Panc1 (cell line): ENCODE data around the gene CDK4. TPM values are rescaled to one million over a fixed set of nuclear protein-coding genes. Genes with fewer than 3 reads are reported as not detected.
A peak's percentile ranks its signal among the peaks of the same experiment; 100 is the strongest.

Source experiments
- ATAC-seq: fragments of 200-7000 bp; cut with Tn5 transposase; 2 replicates; pipeline ENCODE4 v1.9.1; 2020; ENCODE audit warnings: mild to moderate bottlenecking, moderate library complexity
- BruUV-seq: library from RNA; stranded (reverse); fragments of 400-500 nt; replicated peaks from 2 replicates; lab custom pipeline; 2021; lab: Mats Ljungman, UMichigan
- CTCF ChIA-PET: fragments of 300-600 bp; sonication (Branson Sonifier 250); formaldehyde crosslinking; loops from one replicate; lab custom pipeline; 2022; ENCODE audit warnings: antibody characterized with exemption; lab: Charles Lee
- POLR2A ChIA-PET: fragments of 300-600 bp; sonication (Branson Sonifier 250); formaldehyde crosslinking; loops from one replicate; lab custom pipeline; 2022; ENCODE audit warnings: antibody characterized with exemption; lab: Charles Lee
- DNase-seq: peaks from one replicate; pipeline ENCODE4 v3.0.0-alpha.2; 2010; ENCODE audit warnings: low read depth, low spot score
- H3K27ac ChIP-seq: 2 replicates; pipeline ENCODE4 v1.5.1; 2011; ENCODE audit warnings: mild to moderate bottlenecking, low read length, inconsistent platforms
- H3K27me3 ChIP-seq: fragments of 200-500 bp; sonication (Bioruptor generic); 2 replicates; pipeline ENCODE4 v1.6.0; 2014; ENCODE audit warnings: low read length, inconsistent platforms; ENCODE audit not compliant: control insufficient read depth, insufficient read depth
- H3K36me3 ChIP-seq: fragments of 200-500 bp; sonication (Bioruptor generic); 2 replicates; pipeline ENCODE4 v1.5.1; 2014; ENCODE audit warnings: inconsistent platforms, mild to moderate bottlenecking, low read length, moderate library complexity; ENCODE audit not compliant: control insufficient read depth, insufficient read depth
- H3K4me1 ChIP-seq: 2 replicates; pipeline ENCODE4 v1.5.1; 2011; ENCODE audit warnings: inconsistent platforms, mild to moderate bottlenecking, low read length, moderate library complexity; ENCODE audit not compliant: control insufficient read depth, insufficient read depth
- H3K4me3 ChIP-seq, 2 experiments: 2 replicates each; pipeline ENCODE4 v1.5.1; 2011 to 2012; ENCODE audit warnings: low read depth in 2 of 2, low read length in 2 of 2, mild to moderate bottlenecking in 2 of 2, inconsistent platforms in 1 of 2, moderate library complexity in 1 of 2
- H3K9me3 ChIP-seq: fragments of 200-500 bp; sonication (Bioruptor generic); 2 replicates; pipeline ENCODE4 v1.5.1; 2014; ENCODE audit warnings: low read depth, mild to moderate bottlenecking, inconsistent platforms, low read length, moderate library complexity; ENCODE audit not compliant: control insufficient read depth, insufficient read depth
- CTCF ChIP-seq: fragments of 450-650 bp; IDR thresholded peaks from 2 replicates; pipeline ENCODE4 v1.5.1; 2017; ENCODE audit warnings: mild to moderate bottlenecking
- POLR2AphosphoS5 ChIP-seq: IDR thresholded peaks from 2 replicates; pipeline ENCODE4 v1.6.1; 2012; ENCODE audit warnings: mild to moderate bottlenecking, low read depth, low read length, moderate library complexity
- REST ChIP-seq, 2 experiments: IDR thresholded peaks; 2 replicates each; pipeline ENCODE4 v1.6.1; 2011 to 2012; ENCODE audit warnings: low read depth in 2 of 2, control low read depth in 1 of 2, low read length in 1 of 2, mild to moderate bottlenecking in 1 of 2, moderate library complexity in 1 of 2; ENCODE audit not compliant: insufficient read depth in 1 of 2
- SIN3A ChIP-seq: IDR thresholded peaks from 2 replicates; pipeline ENCODE4 v1.6.1; 2012; ENCODE audit warnings: low read depth, mild to moderate bottlenecking, low read length, moderate library complexity, borderline replicate concordance; ENCODE audit not compliant: insufficient read depth
- TCF7L2 ChIP-seq: IDR thresholded peaks from 2 replicates; pipeline ENCODE4 v1.6.1; 2011; ENCODE audit warnings: mild to moderate bottlenecking, low read depth, low read length, inconsistent platforms
- in situ Hi-C: cut with HindIII; loops from 2 replicates; pipeline ENCODE4 v1.10.0; 2016; ENCODE audit warnings: low sequenced_read_pairs, low pct_unique_long_range_greater_than_20kb
- intact Hi-C: fragments of 100-400 bp; cut with micrococcal nuclease; formaldehyde crosslinking; loops from one replicate; pipeline ENCODE4 v1.10.0; 2022; ENCODE audit not compliant: unreplicated experiment
- total RNA-seq: library from RNA; stranded (reverse); gene quantifications from one replicate; pipeline ENCODE4 v1.2.1, GENCODE V29; 2021; ENCODE audit not compliant: unreplicated experiment

Gene CDK4
- total RNA-seq, 1 experiment from 2014 or later, result 201 TPM

GRCh38 chr12:57735952-57736740, 16.0 kb downstream of the CDK4 start:
- in situ Hi-C loops (no loop called here), intact Hi-C loops (loop anchor here (5.0 kb wide), 1 partner anchor 154 kb away; no protein-coding TSS in a partner anchor)
- no TSS peak for BruUV-seq
- peaks cover 7% of the 10 kb centered on the region; the same call in 1 of the 2 replicates for H3K4me1 ChIP-seq
- H3K9me3 ChIP-seq, result no peaks in the 10 kb centered on the region
- H3K4me3 ChIP-seq, result peak overlapping the region; percentile 31 to 54
- ChIA-PET CTCF (interaction anchor here (0.6 to 1.6 kb wide), 7 partner anchors 9 to 277 kb away, joined by 3 to 12 read pairs (median 4); no protein-coding TSS in a partner anchor), POLR2A (interaction anchor here (0.8 kb wide), 1 partner anchor 9 kb away, joined by 4 read pairs; the partner anchor contains the start of gene TSPAN31)
- ATAC-seq (peak; percentile 82), DNase-seq (no peak)
- H3K27me3 ChIP-seq, result no peaks in the 10 kb centered on the region; the same call in 1 of the 2 replicates
- no peak for TF ChIP-seq TCF7L2
- peak; percentile 80 for TF ChIP-seq CTCF
- no peak for TF ChIP-seq REST (IDR thresholded peaks at IDR 0.05; ENCODE audit: insufficient read depth in 1 of 2, low read depth in 2 of 2, low read length in 1 of 2)
- no peak for TF ChIP-seq POLR2AphosphoS5
- no peaks in the 10 kb centered on the region for H3K36me3 ChIP-seq
- no peak overlapping the region for H3K27ac ChIP-seq

- no peaks in the 10 kb centered on the region; the same call in 1 of the 2 replicates for H3K27me3 ChIP-seq
- ATAC-seq (peak; percentile 2), DNase-seq (no peak)
- BruUV-seq, result no TSS peak
- H3K4me3 ChIP-seq, result no peak overlapping the region
- intact Hi-C loops, result loop anchor here (5.0 kb wide), 1 partner anchor 153 kb away; no protein-coding TSS in a partner anchor
- H3K4me1 ChIP-seq, result peaks cover 7% of the 10 kb centered on the region; the same call in 1 of the 2 replicates
- in situ Hi-C loops, result no loop called here
- no peaks in the 10 kb centered on the region for H3K9me3 ChIP-seq
- TF ChIP-seq CTCF, result no peak
- no peak for TF ChIP-seq REST (IDR thresholded peaks at IDR 0.05; ENCODE audit: insufficient read depth in 1 of 2, low read depth in 2 of 2, low read length in 1 of 2)
- no peak for TF ChIP-seq SIN3A
- TF ChIP-seq POLR2AphosphoS5, result no peak
- TF ChIP-seq TCF7L2, result no peak
- POLR2A ChIA-PET, result interaction anchor here (0.7 kb wide), 1 partner anchor 1380 kb away, joined by 3 read pairs; no protein-coding TSS in a partner anchor
- H3K27ac ChIP-seq, result no peak overlapping the region
- no peaks in the 10 kb centered on the region for H3K36me3 ChIP-seq
- CTCF ChIA-PET, result interaction anchor here (0.6 to 1.6 kb wide), 7 partner anchors 9 to 276 kb away, joined by 3 to 9 read pairs (median 3); no protein-coding TSS in a partner anchor
Observed at GRCh38 chr12:57735198-57735855, 16.8 kb downstream of the CDK4 start.
